ENCODE data around the gene NOP9.
A peak's percentile ranks its signal among the peaks of the same experiment; 100 is the strongest.

The NOP9 gene

DNA sequence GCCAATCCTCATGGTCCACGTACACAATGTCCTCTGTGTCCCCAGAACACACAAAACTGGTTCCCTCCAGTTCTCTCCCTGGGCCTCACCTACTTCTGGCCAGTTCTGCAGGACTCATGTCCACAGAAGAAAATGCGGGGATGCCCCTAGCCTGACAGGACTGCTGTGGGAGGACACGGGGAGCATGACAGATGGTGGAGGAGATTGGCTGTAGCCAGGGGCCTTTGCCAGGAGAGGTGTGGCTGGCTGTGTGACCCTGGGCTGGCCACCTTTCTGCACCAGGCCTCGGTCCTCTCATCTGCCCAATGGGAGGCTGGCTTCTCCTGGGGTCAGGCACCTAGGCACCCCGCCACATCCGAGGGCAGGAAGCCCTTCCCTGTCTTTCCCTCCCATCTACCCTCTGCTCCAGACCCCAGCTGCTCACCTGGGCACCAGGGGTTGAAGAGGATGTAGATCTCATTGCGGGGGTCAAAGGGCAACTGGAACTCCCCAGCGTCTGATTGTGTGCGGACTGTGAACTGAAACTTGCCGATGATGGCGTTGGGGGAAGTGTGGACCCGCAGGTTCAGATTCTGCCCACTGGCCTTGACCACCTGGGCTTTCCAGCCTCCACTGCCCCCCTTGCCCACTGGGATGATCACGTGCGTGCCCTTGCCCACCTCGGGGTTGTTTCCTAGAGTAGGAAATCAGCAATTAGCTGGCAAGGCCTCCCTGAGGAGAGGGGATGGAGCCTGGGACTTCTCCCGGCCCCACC lies 39.4 kb upstream of the NOP9 start:
- no peak overlapping the region for H3K27ac ChIP-seq
- no peak for TF ChIP-seq ZFX (IDR thresholded peaks at IDR 0.05; ENCODE audit: borderline replicate concordance)
- TF ChIP-seq, protein P1, sequence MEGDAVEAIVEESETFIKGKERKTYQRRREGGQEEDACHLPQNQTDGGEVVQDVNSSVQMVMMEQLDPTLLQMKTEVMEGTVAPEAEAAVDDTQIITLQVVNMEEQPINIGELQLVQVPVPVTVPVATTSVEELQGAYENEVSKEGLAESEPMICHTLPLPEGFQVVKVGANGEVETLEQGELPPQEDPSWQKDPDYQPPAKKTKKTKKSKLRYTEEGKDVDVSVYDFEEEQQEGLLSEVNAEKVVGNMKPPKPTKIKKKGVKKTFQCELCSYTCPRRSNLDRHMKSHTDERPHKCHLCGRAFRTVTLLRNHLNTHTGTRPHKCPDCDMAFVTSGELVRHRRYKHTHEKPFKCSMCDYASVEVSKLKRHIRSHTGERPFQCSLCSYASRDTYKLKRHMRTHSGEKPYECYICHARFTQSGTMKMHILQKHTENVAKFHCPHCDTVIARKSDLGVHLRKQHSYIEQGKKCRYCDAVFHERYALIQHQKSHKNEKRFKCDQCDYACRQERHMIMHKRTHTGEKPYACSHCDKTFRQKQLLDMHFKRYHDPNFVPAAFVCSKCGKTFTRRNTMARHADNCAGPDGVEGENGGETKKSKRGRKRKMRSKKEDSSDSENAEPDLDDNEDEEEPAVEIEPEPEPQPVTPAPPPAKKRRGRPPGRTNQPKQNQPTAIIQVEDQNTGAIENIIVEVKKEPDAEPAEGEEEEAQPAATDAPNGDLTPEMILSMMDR (IDR thresholded peaks at IDR 0.05) = no peak

DNA sequence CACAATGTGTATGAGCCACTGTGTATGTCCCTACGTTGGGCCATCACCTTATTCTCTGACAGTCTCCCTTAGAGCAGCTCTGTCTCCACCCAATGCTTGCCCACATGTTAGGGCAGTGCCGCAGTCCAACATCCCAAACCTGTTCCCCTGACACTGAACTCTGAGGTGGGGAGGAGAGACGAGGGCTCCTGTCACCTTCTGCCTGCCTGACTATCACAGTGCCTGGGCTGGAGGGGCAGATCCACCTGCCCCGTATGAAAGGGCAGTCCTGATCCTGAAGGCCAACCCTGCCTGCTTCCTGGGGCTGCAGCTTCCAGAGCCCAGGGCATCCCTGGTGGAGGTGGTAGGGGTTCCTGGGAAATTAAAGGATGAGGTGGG lies 38.9 kb upstream of the NOP9 start:
- no peak overlapping the region for H3K27ac ChIP-seq
- no peak for TF ChIP-seq ZFX (IDR thresholded peaks at IDR 0.05; ENCODE audit: borderline replicate concordance)

DNA sequence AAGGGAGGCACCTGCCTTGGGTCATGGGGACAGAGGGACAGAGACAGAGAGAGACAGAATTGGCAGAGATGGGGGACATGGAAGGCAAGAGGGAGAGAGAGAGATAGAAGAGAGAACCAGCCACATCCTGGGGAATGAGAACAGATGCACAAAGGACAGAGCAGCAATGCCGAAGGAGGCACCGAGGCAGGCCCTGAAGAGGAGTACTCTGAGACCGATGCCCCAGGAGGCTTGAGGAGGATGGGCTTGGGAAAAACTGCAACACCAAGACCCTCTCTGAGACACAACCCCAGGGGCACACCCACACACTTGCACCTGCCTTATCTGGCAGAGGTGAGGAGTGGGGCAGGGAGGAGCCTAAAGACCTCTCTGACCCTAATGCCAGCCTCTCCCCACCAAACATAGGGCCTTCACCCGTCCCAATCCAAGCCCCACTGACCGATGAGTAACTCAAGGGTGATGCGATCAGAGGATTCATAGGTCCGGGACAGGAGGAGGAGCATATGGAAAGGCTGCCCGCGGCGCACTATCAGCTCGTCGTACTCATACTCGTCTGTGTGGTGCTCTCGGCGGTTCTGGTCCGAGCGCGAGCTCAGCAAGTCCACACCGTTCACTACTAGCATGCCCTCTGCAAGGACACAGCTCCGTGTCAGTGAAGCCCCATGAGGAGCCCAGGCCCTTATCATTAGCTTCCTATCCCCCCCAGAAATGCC lies 38.2 kb upstream of the NOP9 start:
- no peak overlapping the region for H3K27ac ChIP-seq
- TF ChIP-seq ZFX (IDR thresholded peaks at IDR 0.05; ENCODE audit: borderline replicate concordance) = no peak
- TF ChIP-seq, protein P1 (IDR thresholded peaks at IDR 0.05) = no peak

DNA sequence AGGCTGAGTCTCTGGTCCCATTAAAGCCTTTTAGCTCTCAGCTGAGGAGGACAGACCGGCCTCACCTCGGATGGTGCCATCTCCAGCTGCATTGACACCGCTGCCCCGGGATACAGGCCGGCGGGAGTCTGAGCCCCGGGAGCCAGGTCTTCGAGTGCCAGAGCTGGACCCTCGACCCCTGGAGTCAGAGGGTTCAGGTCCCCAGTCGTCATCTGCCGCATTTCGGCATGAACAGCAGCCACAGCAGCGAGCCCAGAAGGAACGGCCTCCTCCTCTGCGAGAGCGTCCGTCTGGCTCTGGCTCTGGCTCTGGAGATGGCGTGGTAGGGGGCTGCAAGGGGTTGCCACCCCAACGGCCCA lies 37.7 kb upstream of the NOP9 start:
- no peak overlapping the region for H3K27ac ChIP-seq
- TF ChIP-seq, protein P1 (IDR thresholded peaks at IDR 0.05) = no peak
- no peak for TF ChIP-seq ZFX (IDR thresholded peaks at IDR 0.05; ENCODE audit: borderline replicate concordance)

DNA sequence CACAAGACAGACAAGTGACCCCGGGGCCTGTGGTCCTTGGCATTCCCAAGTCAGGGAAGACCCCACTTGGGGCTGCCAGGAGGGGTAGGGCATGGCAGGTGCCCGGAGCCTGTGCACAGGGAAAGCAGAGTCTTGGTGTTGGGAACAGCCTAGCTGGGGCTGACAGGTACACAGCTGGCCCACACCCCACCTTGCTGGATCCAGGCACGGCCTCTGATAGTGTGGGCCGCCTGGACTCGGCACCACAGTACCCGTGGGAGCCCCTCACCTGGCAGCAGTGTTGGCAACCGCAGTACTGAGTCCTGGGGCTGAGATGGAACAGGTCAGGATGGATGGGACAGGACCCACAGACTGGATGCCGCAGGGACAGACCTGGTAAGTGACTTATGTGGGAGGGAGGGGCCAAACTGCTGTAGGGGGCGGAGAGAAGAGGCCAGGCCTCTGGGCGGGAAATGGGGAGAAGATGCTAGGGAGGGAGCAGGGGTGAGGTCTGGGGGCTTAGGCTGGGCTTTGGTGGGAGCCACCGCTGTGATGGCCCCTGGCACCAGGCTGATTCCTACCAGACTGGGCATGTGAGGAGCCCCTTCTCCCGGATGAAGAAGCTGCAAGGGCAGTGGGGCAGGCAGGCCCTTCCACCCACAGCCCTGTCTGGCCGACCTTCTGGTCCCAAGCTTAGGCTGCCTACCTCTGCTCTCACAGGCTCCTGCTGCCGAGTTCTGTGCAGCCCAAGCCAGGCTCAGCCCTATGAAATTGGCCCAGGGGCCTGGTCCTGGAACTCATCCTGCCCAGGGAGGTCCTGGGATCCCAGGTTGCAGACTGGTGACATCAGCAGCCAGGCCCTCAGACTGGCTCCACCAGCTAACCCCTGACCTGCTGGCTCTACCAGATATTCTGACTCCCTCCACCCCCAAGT lies 36.6 kb upstream of the NOP9 start, which contains the start of gene TGM1:
Gene TGM1 (minus strand): TSS at position 357 of the 913 bp plus-strand sequence. CDS start 825 bp downstream, outside the sequence.
- H3K27ac ChIP-seq = 0 out of 2 replicates have a peak within 1 kb of the TSS, but pooled peaks have one; percentile 7
- TF ChIP-seq ZFX (IDR thresholded peaks at IDR 0.05; ENCODE audit: borderline replicate concordance) = no peak
- TF ChIP-seq, protein P1 (IDR thresholded peaks at IDR 0.05) = no peak

DNA sequence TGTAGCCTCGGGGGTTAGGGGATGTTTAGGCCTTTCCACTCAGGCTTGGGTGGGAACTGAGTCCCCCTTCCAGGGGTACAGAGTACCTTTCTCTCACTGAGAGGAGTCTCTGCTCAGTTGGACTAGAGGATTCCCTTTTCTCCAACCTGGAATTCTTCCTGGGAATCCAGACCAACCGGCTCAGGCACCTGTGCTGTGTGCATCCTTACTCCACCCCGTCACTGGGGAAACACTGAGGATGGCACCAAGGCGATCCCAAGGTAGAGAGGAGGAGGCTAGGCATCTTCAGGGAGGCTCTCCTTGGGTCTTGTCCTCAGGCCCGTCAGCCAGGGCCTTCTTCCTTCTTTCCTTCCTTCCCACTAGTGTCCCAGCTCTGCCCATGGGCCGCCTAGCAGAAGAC lies 35.8 kb upstream of the NOP9 start:
- no peak for TF ChIP-seq ZFX (IDR thresholded peaks at IDR 0.05; ENCODE audit: borderline replicate concordance)
- TF ChIP-seq, protein P1 (IDR thresholded peaks at IDR 0.05) = no peak
- H3K27ac ChIP-seq = 0 out of 2 replicates have a peak overlapping the region, but pooled peaks have one; percentile 7

DNA sequence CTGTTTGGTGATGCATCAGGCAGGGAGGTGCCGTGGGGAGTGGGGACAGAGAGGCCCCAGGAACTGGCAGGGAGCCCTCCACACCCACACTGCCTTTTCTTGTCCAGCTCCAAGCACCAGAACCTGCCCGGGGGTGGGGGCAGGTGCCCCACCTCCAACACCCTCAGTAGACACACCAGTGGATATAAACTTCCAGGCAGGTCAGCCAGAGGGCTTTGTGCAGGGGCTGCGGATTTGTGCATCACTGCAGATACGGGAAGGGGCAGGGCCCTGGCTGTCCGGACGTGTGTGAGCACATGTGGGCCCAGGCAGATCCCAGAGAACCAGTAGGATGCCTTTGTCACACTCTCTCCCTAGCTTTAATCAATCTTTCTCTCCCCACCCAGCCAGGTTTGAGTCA lies 35.4 kb upstream of the NOP9 start:
- no peak overlapping the region for H3K27ac ChIP-seq
- TF ChIP-seq, protein P1 (IDR thresholded peaks at IDR 0.05) = no peak
- TF ChIP-seq ZFX (IDR thresholded peaks at IDR 0.05; ENCODE audit: borderline replicate concordance) = no peak

All from 22Rv1 (cell line).